Colonic mucosa (tissue), 4 donors: Measurements from ENCODE around the gene SPSB4. TPM values are rescaled to one million over a fixed set of nuclear protein-coding genes. Genes with fewer than 3 reads are reported as not detected.

Source experiments
- DNase-seq: peaks from one replicate; pipeline ENCODE4 v3.0.0-alpha.2; 2020
- H3K27ac ChIP-seq: fragments of 200-600 bp; one replicate; pipeline ENCODE4 v1.8.0; 2021
- H3K27me3 ChIP-seq: fragments of 200-600 bp; one replicate; pipeline ENCODE4 v1.8.0; 2021
- H3K36me3 ChIP-seq: fragments of 200-600 bp; one replicate; pipeline ENCODE4 v1.8.0; 2021
- H3K4me1 ChIP-seq: fragments of 200-600 bp; one replicate; pipeline ENCODE4 v1.8.0; 2021; ENCODE audit warnings: mild to moderate bottlenecking
- H3K4me3 ChIP-seq: fragments of 200-600 bp; one replicate; pipeline ENCODE4 v1.8.0; 2021
- H3K9ac ChIP-seq, 2 donors: one replicate each; pipeline ENCODE4 v1.7.0; 2013; ENCODE audit warnings: control low read depth in 2 of 2, low read depth in 2 of 2, low read length in 2 of 2
- H3K9me3 ChIP-seq: fragments of 200-600 bp; one replicate; pipeline ENCODE4 v1.8.0; 2021
- intact Hi-C: fragments of 100-400 bp; cut with DNase I; formaldehyde crosslinking; loops from one replicate; pipeline ENCODE4 v1.14.1; 2022
- total RNA-seq, 2 donors: library from RNA; stranded (reverse); fragmentation: NEBNext Ultra II Directional in 1 of 2; extraction: Animal tissue kit (Norgen Biotek cat#: 25700) in 1 of 2; gene quantifications; one replicate each; pipeline ENCODE4 v1.2.1, GENCODE V29; 2021
- TF ChIP-seq, protein P1 (sequence below): fragments of 200-600 bp; IDR thresholded peaks from one replicate; pipeline ENCODE4 v1.8.0; 2022; ENCODE audit warnings: antibody characterized with exemption, mild to moderate bottlenecking
- donor health status: healthy.
- donor health status: DM: no; HTN: no; CAD: no.
- donor health status: DM: no; HTN: no; CAD: no.

Gene SPSB4
- not detected for total RNA-seq

DNA sequence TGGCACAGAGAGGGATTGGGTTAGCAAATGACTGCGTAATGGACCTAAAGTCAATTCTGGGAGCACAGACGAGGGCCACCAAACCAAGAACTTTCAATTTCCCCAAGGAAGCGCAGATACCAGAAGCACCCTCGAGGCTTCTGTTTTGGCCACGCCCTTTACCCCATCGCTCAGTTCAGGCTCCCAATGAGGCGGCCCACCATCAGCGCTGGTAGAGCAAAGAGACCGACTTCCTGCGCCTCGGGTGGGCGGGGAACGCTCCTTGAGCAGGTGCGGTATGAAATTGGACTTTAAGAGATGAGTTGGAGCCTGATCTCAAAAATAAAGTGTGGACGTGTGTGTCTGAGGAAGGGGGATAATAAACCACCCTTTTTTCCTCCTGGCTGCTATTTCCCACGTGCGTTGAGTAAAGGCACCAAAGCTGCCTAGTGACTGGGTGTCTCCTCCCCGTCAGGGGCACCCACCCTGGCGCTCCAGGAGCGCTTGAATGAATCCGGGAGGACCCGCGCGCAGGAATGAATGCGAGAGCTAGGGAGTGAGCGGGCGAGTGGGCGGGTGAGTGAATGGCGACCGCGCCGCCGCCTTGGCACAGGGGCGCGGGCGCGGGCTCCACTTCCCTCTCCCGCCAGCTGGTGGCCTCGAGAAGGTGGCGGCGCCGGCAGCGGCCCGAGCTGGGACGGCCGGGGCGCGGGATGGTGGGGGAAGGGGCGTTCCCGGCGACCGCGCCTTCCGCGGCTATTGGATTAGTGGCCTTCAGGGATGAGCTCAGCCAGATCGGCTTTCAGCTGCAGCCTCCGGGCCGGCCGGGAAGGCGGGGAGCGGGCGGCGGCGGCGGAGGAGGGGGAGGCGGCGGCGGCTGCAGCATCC lies at the start of gene SPSB4:
Gene SPSB4 (plus strand): TSS at position 772 of the 867 bp plus-strand sequence. CDS start 14,758 bp downstream, outside the sequence.
- TF ChIP-seq, protein P1, sequence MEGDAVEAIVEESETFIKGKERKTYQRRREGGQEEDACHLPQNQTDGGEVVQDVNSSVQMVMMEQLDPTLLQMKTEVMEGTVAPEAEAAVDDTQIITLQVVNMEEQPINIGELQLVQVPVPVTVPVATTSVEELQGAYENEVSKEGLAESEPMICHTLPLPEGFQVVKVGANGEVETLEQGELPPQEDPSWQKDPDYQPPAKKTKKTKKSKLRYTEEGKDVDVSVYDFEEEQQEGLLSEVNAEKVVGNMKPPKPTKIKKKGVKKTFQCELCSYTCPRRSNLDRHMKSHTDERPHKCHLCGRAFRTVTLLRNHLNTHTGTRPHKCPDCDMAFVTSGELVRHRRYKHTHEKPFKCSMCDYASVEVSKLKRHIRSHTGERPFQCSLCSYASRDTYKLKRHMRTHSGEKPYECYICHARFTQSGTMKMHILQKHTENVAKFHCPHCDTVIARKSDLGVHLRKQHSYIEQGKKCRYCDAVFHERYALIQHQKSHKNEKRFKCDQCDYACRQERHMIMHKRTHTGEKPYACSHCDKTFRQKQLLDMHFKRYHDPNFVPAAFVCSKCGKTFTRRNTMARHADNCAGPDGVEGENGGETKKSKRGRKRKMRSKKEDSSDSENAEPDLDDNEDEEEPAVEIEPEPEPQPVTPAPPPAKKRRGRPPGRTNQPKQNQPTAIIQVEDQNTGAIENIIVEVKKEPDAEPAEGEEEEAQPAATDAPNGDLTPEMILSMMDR = no peak
- no peak within 1 kb of the TSS for H3K9ac ChIP-seq
- no peak within 1 kb of the TSS for H3K27ac ChIP-seq
- DNase-seq = no peak
- H3K9me3 ChIP-seq = no peaks in the 10 kb centered on the region
- peak within 1 kb of the TSS; percentile 22 for H3K4me3 ChIP-seq
- H3K4me1 ChIP-seq = no peaks in the 10 kb centered on the region
- H3K27me3 ChIP-seq = peaks cover 31% of the 10 kb centered on the region
- no peaks in the 10 kb centered on the region for H3K36me3 ChIP-seq
- intact Hi-C loops = no loop called here

DNA sequence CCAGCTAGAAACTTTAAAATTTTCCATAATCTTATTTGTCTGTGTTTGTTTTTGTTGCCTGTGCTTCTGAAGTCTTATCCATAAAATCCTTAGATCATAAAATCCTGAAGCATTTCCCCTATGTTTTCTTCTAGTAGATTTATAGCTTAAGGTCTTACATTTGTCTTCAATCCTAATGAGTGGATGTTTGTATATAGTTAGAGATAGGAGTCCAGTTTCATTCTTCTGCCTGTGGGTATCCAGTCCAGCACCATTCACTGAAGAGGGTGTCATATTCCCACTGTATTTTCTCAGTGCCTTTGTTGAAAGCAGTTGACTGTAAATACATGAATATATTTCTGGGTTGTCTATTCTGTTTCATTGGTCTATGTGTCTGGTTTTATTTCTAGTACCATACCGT lies 44.8 kb upstream of the SPSB4 start:
- Histone ChIP-seq H3K9me3 (no peaks in the 10 kb centered on the region), H3K4me1 (no peaks in the 10 kb centered on the region), H3K27me3 (no peaks in the 10 kb centered on the region), H3K27ac (no peak overlapping the region), H3K9ac (no peak overlapping the region), H3K36me3 (no peaks in the 10 kb centered on the region), H3K4me3 (no peak overlapping the region)
- DNase-seq = no peak
- intact Hi-C loops = no loop called here
- TF ChIP-seq, protein P1 = no peak

DNA sequence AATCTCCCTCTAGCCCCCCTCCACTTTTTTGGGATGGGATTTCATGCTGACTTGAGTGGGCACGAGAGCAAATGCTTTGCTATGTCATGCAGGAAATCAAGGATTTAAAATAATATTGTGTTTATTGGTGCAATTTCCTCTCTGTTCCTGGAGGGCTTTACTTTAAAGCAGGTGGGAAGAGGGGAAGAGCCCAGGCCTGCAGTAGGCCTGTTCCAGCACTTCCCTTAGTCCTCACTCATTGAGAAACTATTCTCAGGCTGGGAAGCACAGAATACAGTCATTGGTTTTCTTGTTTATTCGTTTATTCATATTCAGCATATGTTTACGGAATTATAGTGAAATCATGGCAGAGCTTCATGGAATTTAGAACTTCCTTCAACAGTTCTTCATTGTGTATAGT lies 41.7 kb upstream of the SPSB4 start:
- Histone ChIP-seq H3K4me3 (no peak overlapping the region), H3K4me1 (no peaks in the 10 kb centered on the region), H3K9ac (no peak overlapping the region), H3K27me3 (no peaks in the 10 kb centered on the region), H3K9me3 (no peaks in the 10 kb centered on the region), H3K27ac (no peak overlapping the region), H3K36me3 (no peaks in the 10 kb centered on the region)
- TF ChIP-seq, protein P1 = no peak
- DNase-seq = no peak
- intact Hi-C loops = no loop called here

DNA sequence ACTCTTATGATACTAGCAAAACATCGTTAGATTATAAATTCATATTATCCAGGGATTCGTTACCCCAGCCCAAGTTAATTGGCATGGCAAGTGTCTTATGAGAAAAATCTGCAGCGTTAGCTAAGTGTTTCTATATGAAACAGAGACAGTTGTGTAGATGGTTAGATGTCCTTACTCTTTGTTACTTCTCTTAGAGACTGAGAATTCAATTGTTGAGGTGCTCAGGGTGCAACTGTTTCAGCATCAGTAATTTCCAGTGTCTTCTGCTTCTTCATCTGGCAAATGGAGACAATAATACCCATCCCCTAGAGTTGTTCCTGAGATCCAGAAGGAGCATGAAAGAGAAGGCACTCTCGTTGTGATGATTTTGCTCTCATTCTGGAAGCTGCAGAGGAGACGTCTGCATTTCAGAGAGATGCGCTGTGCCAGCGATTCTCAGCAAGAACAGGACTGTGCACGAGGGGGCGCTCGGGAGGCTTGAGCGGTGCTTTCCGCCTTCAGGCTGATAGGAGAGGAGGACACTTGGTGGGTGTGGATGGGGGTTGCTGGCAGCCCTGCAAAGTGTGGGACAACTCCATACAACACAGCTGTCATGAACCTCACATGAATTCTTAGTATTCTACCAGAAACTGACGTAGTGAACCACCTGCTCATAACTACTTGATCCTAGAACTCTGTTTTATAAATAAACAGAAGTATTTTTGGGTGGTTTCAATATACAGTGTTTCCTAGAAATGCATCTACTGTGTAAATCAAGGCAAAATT lies 39.7 kb upstream of the SPSB4 start:
- Histone ChIP-seq H3K4me3 (no peak overlapping the region), H3K27ac (no peak overlapping the region), H3K36me3 (no peaks in the 10 kb centered on the region), H3K27me3 (no peaks in the 10 kb centered on the region), H3K9me3 (no peaks in the 10 kb centered on the region), H3K9ac (no peak overlapping the region), H3K4me1 (no peaks in the 10 kb centered on the region)
- intact Hi-C loops = loop anchor here (5.0 kb wide), 1 partner anchor 181 kb away; no protein-coding TSS in a partner anchor
- TF ChIP-seq, protein P1 = peak; percentile 64
- peak; percentile 67 for DNase-seq

DNA sequence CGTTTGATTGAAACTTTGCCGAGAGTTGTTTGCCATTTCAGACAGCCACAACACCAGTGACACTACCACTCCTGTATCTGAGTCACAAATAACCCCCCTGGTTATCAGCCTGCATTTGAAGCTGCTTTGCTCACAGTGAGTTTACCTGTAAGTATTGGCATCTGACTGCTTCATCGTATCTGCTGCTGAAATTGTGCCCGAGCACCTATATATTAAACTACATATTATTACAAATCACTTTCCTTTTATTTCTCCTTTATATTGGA lies 39.2 kb upstream of the SPSB4 start:
- no peak overlapping the region for H3K4me3 ChIP-seq
- intact Hi-C loops = loop anchor here (5.0 kb wide), 1 partner anchor 180 kb away; no protein-coding TSS in a partner anchor
- no peaks in the 10 kb centered on the region for H3K9me3 ChIP-seq
- no peak overlapping the region for H3K9ac ChIP-seq
- H3K4me1 ChIP-seq = no peaks in the 10 kb centered on the region
- no peak overlapping the region for H3K27ac ChIP-seq
- DNase-seq = no peak
- H3K36me3 ChIP-seq = no peaks in the 10 kb centered on the region
- no peaks in the 10 kb centered on the region for H3K27me3 ChIP-seq
- TF ChIP-seq, protein P1 = no peak
